Measurements from ENCODE around the gene SLC35F3.
"Not testable (repeated sequence)": the region's sequence is repeated elsewhere in the genome, so short reads cannot be mapped to it uniquely, and the experiment has no call there.

The SLC35F3 gene

GRCh38 chr1:234292548-234292947 is 388.1 kb downstream of the SLC35F3 start:
- FAIRE-seq (no peak), DNase-seq (ENCODE audit: insufficient read length, low spot score) (no peak)
- TF ChIP-seq CTCF (IDR thresholded peaks at IDR 0.05; ENCODE audit: insufficient read depth, missing control alignments), result no peak

GRCh38 chr1:234294109-234294817 is 389.8 kb downstream of the SLC35F3 start:
- no peak for TF ChIP-seq CTCF (IDR thresholded peaks at IDR 0.05; ENCODE audit: insufficient read depth, missing control alignments)
- no peak for FAIRE-seq
- no peak for DNase-seq (ENCODE audit: insufficient read length, low spot score)

DNA sequence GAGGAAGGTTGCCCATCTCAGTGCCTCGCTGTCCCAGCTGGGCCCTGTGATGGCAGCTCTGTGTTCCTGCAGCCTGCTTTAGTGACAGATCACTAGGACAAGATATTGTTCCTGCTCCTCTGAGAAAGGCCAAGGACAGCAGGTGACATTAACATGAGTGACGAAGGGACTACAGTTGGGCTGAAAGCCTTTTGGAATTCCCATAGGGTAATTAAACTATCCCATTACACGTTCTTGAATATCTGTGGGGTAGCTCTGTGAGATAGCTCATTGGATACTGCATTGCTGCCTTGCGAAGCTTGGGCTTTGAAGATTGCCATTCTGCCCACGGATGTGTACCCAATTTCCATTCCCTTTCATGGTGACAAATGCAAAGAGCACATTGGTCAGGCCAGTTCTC is 390.6 kb downstream of the SLC35F3 start:
- DNase-seq (ENCODE audit: insufficient read length, low spot score) (no peak), FAIRE-seq (no peak)
- TF ChIP-seq CTCF (IDR thresholded peaks at IDR 0.05; ENCODE audit: insufficient read depth, missing control alignments), result no peak

DNA sequence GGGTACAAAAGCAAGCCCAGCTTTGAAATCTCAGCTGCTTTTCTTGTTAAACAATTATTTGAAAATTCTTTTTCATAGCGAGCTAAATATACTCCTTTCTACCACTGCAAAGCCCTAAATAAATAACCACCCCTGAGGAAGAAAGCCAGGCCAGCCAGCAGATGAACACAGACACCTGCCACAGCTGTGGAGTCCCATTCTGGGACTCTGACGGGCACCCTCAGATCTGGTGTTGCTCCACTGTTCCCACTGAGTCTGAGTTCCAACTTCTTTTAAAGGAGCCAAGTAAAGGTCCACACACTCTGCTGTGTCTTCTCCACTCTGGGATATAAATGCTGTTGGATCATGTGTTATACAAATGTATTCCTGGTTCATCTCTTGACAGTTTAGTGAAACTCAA is 391.1 kb downstream of the SLC35F3 start:
- no peak for TF ChIP-seq CTCF (IDR thresholded peaks at IDR 0.05; ENCODE audit: insufficient read depth, missing control alignments)
- no peak for FAIRE-seq
- no peak for DNase-seq (ENCODE audit: insufficient read length, low spot score)

DNA sequence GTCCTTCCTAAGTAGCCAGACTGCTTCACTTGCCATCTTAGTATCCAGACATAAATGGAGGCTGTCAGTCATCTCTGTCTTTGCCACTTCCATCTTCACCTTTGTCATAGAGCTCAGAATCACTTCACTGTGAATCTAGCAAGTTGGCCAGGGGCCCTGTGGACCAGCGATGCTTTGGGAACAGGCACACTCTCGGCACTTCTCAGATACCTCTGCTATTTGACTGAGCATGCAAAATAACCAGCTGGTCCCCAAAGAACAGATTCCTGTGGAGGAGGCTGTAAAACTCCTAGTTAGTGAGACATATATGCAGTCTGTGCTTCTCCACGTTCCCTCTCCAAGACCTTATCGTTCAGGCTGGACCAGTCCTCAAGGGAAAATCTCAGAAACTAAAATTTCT is 392.0 kb downstream of the SLC35F3 start:
- no peak for TF ChIP-seq CTCF (IDR thresholded peaks at IDR 0.05; ENCODE audit: insufficient read depth, missing control alignments)
- no peak for DNase-seq (ENCODE audit: insufficient read length, low spot score)
- no peak for FAIRE-seq

DNA sequence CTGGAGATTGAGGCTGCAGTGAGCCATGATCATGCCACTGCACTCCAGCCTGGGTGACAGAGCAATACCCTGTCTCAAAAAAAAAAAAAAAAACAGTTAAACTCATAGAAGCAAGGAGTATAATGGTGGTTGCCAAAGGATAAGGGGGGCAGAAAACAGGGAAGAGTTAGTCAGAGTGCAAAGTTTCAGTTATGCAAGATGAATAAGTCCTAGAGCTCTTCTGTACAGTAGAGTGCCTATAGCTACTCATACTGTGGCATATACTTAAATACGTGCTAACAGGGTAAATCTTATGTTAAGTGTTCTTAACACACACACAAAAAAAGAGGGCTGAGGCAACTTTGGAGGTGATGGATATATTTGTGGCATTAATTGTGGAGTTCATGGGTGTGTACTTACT is 393.2 kb downstream of the SLC35F3 start:
- FAIRE-seq (peak; percentile 32), DNase-seq (ENCODE audit: insufficient read length, low spot score) (no peak)
- TF ChIP-seq CTCF (IDR thresholded peaks at IDR 0.05; ENCODE audit: insufficient read depth, missing control alignments), result no peak

- FAIRE-seq (no peak), DNase-seq (ENCODE audit: insufficient read length, low spot score) (no peak)
- TF ChIP-seq CTCF (IDR thresholded peaks at IDR 0.05; ENCODE audit: insufficient read depth, missing control alignments), result no peak
Observed at GRCh38 chr1:234300096-234300495, 395.6 kb downstream of the SLC35F3 start.

DNA sequence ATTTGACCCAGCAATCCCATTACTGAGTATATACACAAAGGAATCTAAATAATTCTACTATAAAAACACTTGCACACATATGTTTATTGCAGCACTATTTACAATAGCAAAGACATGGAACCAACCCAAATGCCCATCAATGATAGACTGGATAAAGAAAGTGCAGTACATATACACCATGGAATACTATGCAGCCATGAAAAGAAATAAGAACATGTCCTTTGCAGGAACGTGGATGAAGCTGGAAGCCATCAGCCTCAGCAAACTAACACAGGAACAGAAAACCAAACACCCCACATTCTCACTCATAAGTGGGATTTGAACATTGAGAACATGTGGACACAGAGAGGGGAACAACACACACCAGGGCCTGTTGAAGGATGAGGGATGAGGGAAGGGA is 397.2 kb downstream of the SLC35F3 start:
- FAIRE-seq; DNase-seq (ENCODE audit: insufficient read length, low spot score): not testable (repeated sequence)

Data from D721Med (cell line).